SK-N-SH (cell line): Measurements from ENCODE around the gene TCHHL1. TPM values are rescaled to one million over a fixed set of nuclear protein-coding genes. Genes with fewer than 3 reads are reported as not detected.
A peak's percentile ranks its signal among the peaks of the same experiment; 100 is the strongest.

Source experiments
- CTCF ChIA-PET: fragments of 300-600, 350-600 bp; formaldehyde crosslinking; extraction: SDS; loops from one replicate; lab custom pipeline; 2021; lab: Yijun Ruan, JAX
- POLR2A ChIA-PET: fragments of 350-600 bp; sonication (Branson Sonifier 250); formaldehyde crosslinking; extraction: SDS; loops from one replicate; lab custom pipeline; 2020; ENCODE audit warnings: antibody characterized with exemption, inconsistent platforms; lab: Yijun Ruan, JAX
- DNase-seq: peaks from one replicate; pipeline ENCODE4 v3.0.0; 2012
- H2AFZ ChIP-seq: fragments of 200-600 bp; sonication (generic); 2 replicates; pipeline ENCODE4 v1.8.1; 2016; ENCODE audit warnings: antibody characterized with exemption, mild to moderate bottlenecking, low read depth
- H3F3A ChIP-seq: fragments of 200-600 bp; sonication (generic); replicated peaks from 2 replicates; pipeline ENCODE3; 2016; ENCODE audit warnings: antibody characterized with exemption, mild to moderate bottlenecking; ENCODE audit not compliant: insufficient read depth
- H3K27ac ChIP-seq, 2 experiments: fragments of 200-500 bp in 1 of 2; fragments of 200-600 bp in 1 of 2; sonication (Bioruptor generic) in 1 of 2; sonication (generic), shearing (Covaris generic) in 1 of 2; 2 replicates each; pipeline versions ENCODE4 v1.5.1 to v1.6.1; 2014 to 2016; ENCODE audit warnings: low read depth in 2 of 2, inconsistent platforms in 1 of 2, low read length in 1 of 2, mild to moderate bottlenecking in 1 of 2, mixed read lengths in 1 of 2
- H3K27me3 ChIP-seq: fragments of 200-600 bp; sonication (generic), shearing (Covaris generic); 2 replicates; pipeline ENCODE4 v1.6.1; 2016; ENCODE audit warnings: mixed run types; ENCODE audit not compliant: insufficient read depth
- H3K36me3 ChIP-seq, 2 experiments: fragments of 200-500 bp in 1 of 2; fragments of 200-600 bp in 1 of 2; sonication (Bioruptor generic) in 1 of 2; sonication (generic) in 1 of 2; replicated peaks in 1 of 2; 2 replicates each; pipeline versions ENCODE3 to v1.5.1; 2014 to 2016; ENCODE audit warnings: low read length in 1 of 2, mild to moderate bottlenecking in 1 of 2; ENCODE audit not compliant: insufficient read depth in 2 of 2, control insufficient read depth in 1 of 2
- H3K4me1 ChIP-seq, 2 experiments: fragments of 200-500 bp in 1 of 2; fragments of 200-600 bp in 1 of 2; sonication (Bioruptor generic) in 1 of 2; sonication (generic), shearing (Covaris generic) in 1 of 2; 2 replicates each; pipeline versions ENCODE4 v1.5.1 to v1.6.1; 2014 to 2016; ENCODE audit warnings: low read depth in 1 of 2, low read length in 1 of 2, mixed run types in 1 of 2; ENCODE audit not compliant: insufficient read depth in 2 of 2, control insufficient read depth in 1 of 2
- H3K4me2 ChIP-seq: fragments of 200-600 bp; sonication (generic), shearing (Covaris generic); 2 replicates; pipeline ENCODE4 v1.6.1; 2017; ENCODE audit warnings: mixed run types
- H3K4me3 ChIP-seq, 2 experiments: fragments of 200-500 bp in 1 of 2; fragments of 200-600 bp in 1 of 2; sonication (Bioruptor generic) in 1 of 2; sonication (generic), shearing (Covaris generic) in 1 of 2; 2 replicates each; pipeline versions ENCODE4 v1.5.1 to v1.8.1; 2014 to 2016; ENCODE audit warnings: low read depth in 2 of 2, inconsistent platforms in 1 of 2, low read length in 1 of 2, mild to moderate bottlenecking in 1 of 2, mixed read lengths in 1 of 2, moderate library complexity in 1 of 2
- H3K79me2 ChIP-seq: fragments of 200-600 bp; sonication (generic); 2 replicates; pipeline ENCODE4 v1.8.1; 2017; ENCODE audit warnings: mild to moderate bottlenecking; ENCODE audit not compliant: insufficient read depth
- H3K9ac ChIP-seq: fragments of 200-600 bp; sonication (generic); 2 replicates; pipeline ENCODE4 v1.6.1; 2017; ENCODE audit warnings: mixed run types
- H3K9me2 ChIP-seq: fragments of 200-600 bp; sonication (generic); 2 replicates; pipeline ENCODE4 v1.6.1; 2017; ENCODE audit warnings: mixed run types
- H3K9me3 ChIP-seq: fragments of 200-600 bp; sonication (generic); 2 replicates; pipeline ENCODE4 v1.6.1; 2017; ENCODE audit warnings: mixed run types, mild to moderate bottlenecking, moderate library complexity
- H4K20me1 ChIP-seq: fragments of 200-600 bp; sonication (generic); 2 replicates; pipeline ENCODE4 v1.6.1; 2017; ENCODE audit warnings: mild to moderate bottlenecking, mixed run types; ENCODE audit not compliant: insufficient read depth
- CHD2 ChIP-seq: fragments of 150-350 bp; IDR thresholded peaks from 2 replicates; pipeline ENCODE4 v1.6.1; 2018; ENCODE audit warnings: low read length; ENCODE audit not compliant: partially characterized antibody
- CTCF ChIP-seq: fragments of 200-600 bp; sonication (generic); IDR thresholded peaks from 2 replicates; pipeline ENCODE4 v1.6.1; 2017; ENCODE audit warnings: antibody characterized with exemption, mild to moderate bottlenecking, moderate library complexity
- EP300 ChIP-seq, 2 experiments: IDR thresholded peaks; 2 replicates each; pipeline versions ENCODE4 v1.4.0 to v1.6.1; 2012; ENCODE audit warnings: borderline replicate concordance in 1 of 2, low read depth in 1 of 2, low read length in 1 of 2
- FOXJ3 ChIP-seq: sonication (generic); formaldehyde crosslinking; IDR thresholded peaks from 2 replicates; pipeline ENCODE4 v1.5.1; 2020; ENCODE audit warnings: mild to moderate bottlenecking, missing genetic modification reagents
- GATA2 ChIP-seq: sonication (generic); formaldehyde crosslinking; IDR thresholded peaks from 2 replicates; pipeline ENCODE4 v1.5.0; 2020; ENCODE audit warnings: mild to moderate bottlenecking, missing genetic modification reagents
- IRF3 ChIP-seq: fragments of 150-350 bp; IDR thresholded peaks from 2 replicates; pipeline ENCODE4 v1.6.1; 2016; ENCODE audit warnings: mild to moderate bottlenecking, low read depth, low read length
- MAX ChIP-seq: IDR thresholded peaks from 2 replicates; pipeline ENCODE4 v1.4.0; 2012; ENCODE audit warnings: low read depth
- MEF2A ChIP-seq: IDR thresholded peaks from 2 replicates; pipeline ENCODE4 v1.4.0; 2012; ENCODE audit warnings: low read depth, borderline replicate concordance
- NRF1 ChIP-seq: IDR thresholded peaks from 2 replicates; pipeline ENCODE4 v1.6.1; 2012; ENCODE audit warnings: low read depth, mild to moderate bottlenecking, low read length
- POLR2AphosphoS5 ChIP-seq: IDR thresholded peaks from 2 replicates; pipeline ENCODE4 v1.6.1; 2012; ENCODE audit warnings: low read depth, low read length
- RCOR1 ChIP-seq: fragments of 150-350 bp; IDR thresholded peaks from 2 replicates; pipeline ENCODE4 v1.6.1; 2017; ENCODE audit warnings: antibody characterized with exemption, low read length
- REST ChIP-seq: IDR thresholded peaks from 2 replicates; pipeline ENCODE4 v1.6.1; 2012; ENCODE audit warnings: mild to moderate bottlenecking, low read depth, low read length, moderate library complexity
- RXRA ChIP-seq: IDR thresholded peaks from 2 replicates; pipeline ENCODE4 v1.4.0; 2012; ENCODE audit warnings: low read depth, mild to moderate bottlenecking, borderline replicate concordance
- YY1 ChIP-seq: IDR thresholded peaks from 2 replicates; pipeline ENCODE4 v1.4.0; 2012; ENCODE audit warnings: low read depth, mild to moderate bottlenecking
- ZBTB33 ChIP-seq: IDR thresholded peaks from 2 replicates; pipeline ENCODE4 v1.4.0; 2012; ENCODE audit warnings: low read depth, borderline replicate concordance
- WGBS: methylation state at CpG from one replicate; pipeline ENCODE4 v1.1.6; 2017; ENCODE audit warnings: low lambda C conversion rate; 5-methylcytosine and 5-hydroxymethylcytosine counted together
- polyA plus RNA-seq, 3 experiments: library from polyadenylated mRNA; depleted of rRNA; stranded (reverse); fragments of >200 nt; gene quantifications; 2 replicates each; pipeline ENCODE4 v1.2.3, GENCODE V29; 2012

TCHHL1 gene
- polyA plus RNA-seq, 1 of the 3 experiments (the other 2 are of a cell fraction) = not detected

GRCh38 chr1:152038871-152039270, 50.0 kb downstream of the TCHHL1 start:
- TF ChIP-seq FOXJ3 (CRISPR knock-in tag) = no peak
- no peak for TF ChIP-seq RCOR1
- no peak for TF ChIP-seq YY1
- TF ChIP-seq RXRA = no peak
- TF ChIP-seq IRF3 = no peak
- TF ChIP-seq GATA2 (CRISPR knock-in tag) = no peak
- TF ChIP-seq MAX = no peak
- no peak for TF ChIP-seq MEF2A
- ChIA-PET POLR2A (no interaction called here), CTCF (interaction anchor here (1.4 kb wide), 1 partner anchor 14 kb away, joined by 3 read pairs; no protein-coding TSS in a partner anchor)
- no peak overlapping the region for H3K4me2 ChIP-seq
- H3K27me3 ChIP-seq = peaks cover 33% of the 10 kb centered on the region
- no peak overlapping the region for H2AFZ ChIP-seq
- H3K36me3 ChIP-seq = peaks cover 4 to 6% of the 10 kb centered on the region in 2 experiments
- WGBS = 66% methylated on average over 9 of the region's 10 CpGs
- DNase-seq = no peak
- no peaks in the 10 kb centered on the region for H3K9me2 ChIP-seq
- H4K20me1 ChIP-seq = peaks cover 6% of the 10 kb centered on the region
- H3F3A ChIP-seq = peaks cover 23% of the 10 kb centered on the region
- H3K4me3 ChIP-seq = no peak overlapping the region
- peaks cover 10 to 14% of the 10 kb centered on the region in 2 experiments; a peak in 2 of 4 replicates for H3K4me1 ChIP-seq
- H3K27ac ChIP-seq = no peak overlapping the region
- H3K9ac ChIP-seq = no peak overlapping the region
- peaks cover 34% of the 10 kb centered on the region for H3K79me2 ChIP-seq
- H3K9me3 ChIP-seq = no peaks in the 10 kb centered on the region

- H3K4me3 ChIP-seq = peak within 1 kb of the TSS; percentile 69 to 91
- peak within 1 kb of the TSS; percentile 95 for H2AFZ ChIP-seq
- ChIA-PET POLR2A (no interaction called here), CTCF (interaction anchor here (1.3 to 2.8 kb wide), 3 partner anchors 15 to 35 kb away, joined by 4 to 13 read pairs (median 4); no protein-coding TSS in a partner anchor)
- peaks cover 18% of the 10 kb centered on the region for H4K20me1 ChIP-seq
- peak within 1 kb of the TSS; percentile 99 for H3K9ac ChIP-seq
- H3F3A ChIP-seq = peaks cover 40% of the 10 kb centered on the region
- WGBS = 1% methylated on average over 52 of the region's 53 CpGs
- H3K79me2 ChIP-seq = peaks cover 49% of the 10 kb centered on the region
- H3K4me2 ChIP-seq = peak within 1 kb of the TSS; percentile 88
- H3K27me3 ChIP-seq = peaks cover 18% of the 10 kb centered on the region; the same call in 1 of the 2 replicates
- peak; percentile 52 for DNase-seq
- no peaks in the 10 kb centered on the region for H3K9me2 ChIP-seq
- peaks cover 12 to 20% of the 10 kb centered on the region in 2 experiments; a peak in 2 of 4 replicates for H3K4me1 ChIP-seq
- H3K36me3 ChIP-seq = peaks cover 27 to 29% of the 10 kb centered on the region in 2 experiments
- peak within 1 kb of the TSS; percentile 93 to 94 for H3K27ac ChIP-seq
- no peaks in the 10 kb centered on the region for H3K9me3 ChIP-seq
- no peak for TF ChIP-seq CTCF
- TF ChIP-seq EP300 (IDR thresholded peaks at IDR 0.05; ENCODE audit: borderline replicate concordance in 1 of 2, low read depth in 1 of 2, low read length in 1 of 2) = no peak
- peak; percentile 97 for TF ChIP-seq POLR2AphosphoS5
- TF ChIP-seq GATA2 (CRISPR knock-in tag) = no peak
- TF ChIP-seq MEF2A = no peak
- no peak for TF ChIP-seq CHD2
- TF ChIP-seq REST = 0 out of 2 replicates have a peak, but pooled peaks have one; percentile 52
- TF ChIP-seq NRF1 = peak; percentile 22; the same call in 1 of the 2 replicates
- TF ChIP-seq ZBTB33 = no peak
Observed at GRCh38 chr1:152036267-152037216, 52.3 kb downstream of the TCHHL1 start, which contains the start of gene S100A11. Gene S100A11 (minus strand): TSS chr1:152037004. CDS start chr1:152036915, 89 bp downstream.
